Kidney epithelial cell (primary cell): ENCODE results near the gene C16orf89. TPM values are rescaled to one million over a fixed set of nuclear protein-coding genes. Genes with fewer than 3 reads are reported as not detected.

ENCODE experiments used
- DNase-seq: peaks from one replicate; pipeline ENCODE4 v3.0.0-alpha.2; 2010; ENCODE audit warnings: low read depth
- H3K27me3 ChIP-seq: 2 replicates; pipeline ENCODE4 v1.6.0; 2011; ENCODE audit warnings: low read length; ENCODE audit not compliant: control insufficient read depth, insufficient read depth
- H3K36me3 ChIP-seq: 2 replicates; pipeline ENCODE4 v1.5.1; 2011; ENCODE audit warnings: low read length; ENCODE audit not compliant: control insufficient read depth, insufficient read depth
- H3K4me3 ChIP-seq: 2 replicates; pipeline ENCODE4 v1.5.1; 2011; ENCODE audit warnings: low read depth, mild to moderate bottlenecking, control low read depth, low read length
- total RNA-seq: library from RNA; depleted of rRNA; stranded (reverse); fragments of >200 nt; gene quantifications from 2 replicates; pipeline ENCODE4 v1.2.3, GENCODE V29; 2015
- TF ChIP-seq, protein P1 (sequence below): IDR thresholded peaks from 2 replicates; pipeline ENCODE4 v1.5.1; 2011; ENCODE audit warnings: mild to moderate bottlenecking, moderate library complexity, low read length, control low read depth, inconsistent platforms; ENCODE audit not compliant: insufficient read depth, poor library complexity, severe bottlenecking

Gene C16orf89
- total RNA-seq, 1 donor from 2014 or later = 1.0 TPM

DNA sequence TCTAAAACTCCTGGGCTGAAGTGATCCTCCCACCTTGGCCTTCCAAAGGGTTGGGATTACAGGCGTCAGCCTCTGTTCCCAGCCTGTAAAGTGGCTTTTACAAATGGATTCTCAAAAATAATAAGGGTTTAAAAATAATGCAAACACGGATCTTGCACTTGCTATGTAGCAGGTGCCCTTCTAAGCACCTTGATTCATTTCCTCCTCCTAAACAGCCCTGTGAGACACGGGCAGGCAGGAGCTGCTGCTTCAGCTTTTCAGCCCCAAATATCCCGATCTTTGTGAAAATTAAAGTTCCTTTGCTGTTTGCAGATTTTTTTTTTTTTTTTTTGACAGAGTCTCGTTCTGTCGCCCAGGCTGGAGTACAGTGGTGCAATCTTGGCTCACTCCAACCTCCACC is 63.8 kb downstream of the C16orf89 start:
- TF ChIP-seq, protein P1, sequence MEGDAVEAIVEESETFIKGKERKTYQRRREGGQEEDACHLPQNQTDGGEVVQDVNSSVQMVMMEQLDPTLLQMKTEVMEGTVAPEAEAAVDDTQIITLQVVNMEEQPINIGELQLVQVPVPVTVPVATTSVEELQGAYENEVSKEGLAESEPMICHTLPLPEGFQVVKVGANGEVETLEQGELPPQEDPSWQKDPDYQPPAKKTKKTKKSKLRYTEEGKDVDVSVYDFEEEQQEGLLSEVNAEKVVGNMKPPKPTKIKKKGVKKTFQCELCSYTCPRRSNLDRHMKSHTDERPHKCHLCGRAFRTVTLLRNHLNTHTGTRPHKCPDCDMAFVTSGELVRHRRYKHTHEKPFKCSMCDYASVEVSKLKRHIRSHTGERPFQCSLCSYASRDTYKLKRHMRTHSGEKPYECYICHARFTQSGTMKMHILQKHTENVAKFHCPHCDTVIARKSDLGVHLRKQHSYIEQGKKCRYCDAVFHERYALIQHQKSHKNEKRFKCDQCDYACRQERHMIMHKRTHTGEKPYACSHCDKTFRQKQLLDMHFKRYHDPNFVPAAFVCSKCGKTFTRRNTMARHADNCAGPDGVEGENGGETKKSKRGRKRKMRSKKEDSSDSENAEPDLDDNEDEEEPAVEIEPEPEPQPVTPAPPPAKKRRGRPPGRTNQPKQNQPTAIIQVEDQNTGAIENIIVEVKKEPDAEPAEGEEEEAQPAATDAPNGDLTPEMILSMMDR = no peak
- Histone ChIP-seq H3K4me3 (no peak overlapping the region), H3K36me3 (no peaks in the 10 kb centered on the region), H3K27me3 (peaks cover 6% of the 10 kb centered on the region)
- no peak for DNase-seq

DNA sequence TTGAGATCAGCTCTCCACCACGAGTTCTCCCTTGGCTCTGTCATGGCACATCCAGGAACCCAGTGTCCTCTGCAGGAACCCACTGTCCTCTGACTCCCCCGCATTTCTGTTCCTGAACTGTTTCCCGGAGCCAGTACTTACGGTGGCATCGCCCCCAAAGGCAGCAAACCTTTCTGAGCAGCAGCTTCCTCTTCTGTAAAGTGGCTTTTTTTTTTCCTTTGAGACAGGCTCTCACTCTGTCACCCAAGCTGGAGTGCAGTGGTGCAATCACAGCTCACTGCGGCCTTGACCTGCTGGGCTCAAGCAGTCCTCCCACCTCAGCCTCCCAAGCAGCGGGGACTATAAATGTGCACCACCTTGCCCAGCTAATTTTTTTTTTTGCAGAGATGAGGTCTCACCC is 64.2 kb downstream of the C16orf89 start:
- no peak for DNase-seq
- Histone ChIP-seq H3K36me3 (no peaks in the 10 kb centered on the region), H3K4me3 (no peak overlapping the region), H3K27me3 (peaks cover 6% of the 10 kb centered on the region)
- TF ChIP-seq, protein P1 = no peak

DNA sequence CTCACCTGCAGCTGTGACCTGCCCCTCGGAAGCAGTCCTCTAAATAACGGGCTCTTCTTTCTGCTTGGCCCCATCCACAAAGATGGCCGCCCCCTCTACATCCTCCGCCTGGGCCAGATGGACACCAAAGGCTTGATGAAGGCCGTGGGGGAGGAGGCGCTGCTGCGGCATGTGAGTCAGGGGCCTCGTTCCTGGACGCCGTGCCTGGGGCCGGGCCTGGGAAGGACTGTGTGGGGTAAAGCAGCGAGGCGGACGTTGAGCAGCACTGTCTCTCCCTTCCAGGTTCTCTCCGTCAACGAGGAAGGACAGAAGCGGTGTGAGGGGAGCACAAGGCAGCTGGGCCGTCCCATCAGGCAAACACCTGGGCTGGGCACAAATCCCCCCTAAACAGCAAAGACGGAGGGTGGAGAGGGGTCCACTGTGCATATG is 65.2 kb downstream of the C16orf89 start:
- TF ChIP-seq, protein P1 = no peak
- Histone ChIP-seq H3K4me3 (no peak overlapping the region), H3K27me3 (peaks cover 6% of the 10 kb centered on the region), H3K36me3 (no peaks in the 10 kb centered on the region)
- no peak for DNase-seq

DNA sequence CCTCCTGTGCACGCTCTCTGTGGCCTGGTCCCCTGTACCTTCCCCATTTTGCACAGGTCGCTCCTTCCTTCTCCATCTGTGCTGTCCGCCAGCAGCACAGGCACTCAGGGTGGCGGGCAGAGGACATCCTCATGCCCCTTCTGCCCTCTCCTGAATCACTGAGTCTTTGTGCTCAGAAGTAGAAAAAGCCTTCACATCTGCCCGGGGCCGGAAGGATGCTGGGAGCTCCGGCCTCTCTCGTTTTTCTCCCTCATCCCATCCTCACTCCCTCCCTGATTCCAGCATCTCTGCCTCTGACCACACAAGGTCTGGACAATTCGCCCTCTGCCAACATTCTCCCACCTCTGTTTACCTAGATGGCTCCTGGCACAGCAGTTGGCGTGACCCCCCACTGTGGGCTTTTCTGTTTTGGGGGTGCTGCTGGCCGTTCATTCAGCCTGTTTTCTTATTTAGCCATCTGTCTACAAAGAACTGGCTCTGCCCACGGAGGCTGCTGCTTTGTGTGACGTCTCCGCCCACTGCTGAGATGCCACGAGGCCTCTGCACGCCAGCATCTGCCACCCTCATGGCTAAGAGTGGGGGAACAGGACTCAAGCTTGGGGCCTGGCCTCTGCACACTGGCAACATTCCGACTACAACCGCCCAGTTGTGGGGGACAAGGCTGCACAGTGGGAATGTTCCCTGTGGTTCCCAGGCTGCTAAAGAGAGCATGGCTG is 70.9 kb downstream of the C16orf89 start:
- TF ChIP-seq, protein P1 = no peak
- no peaks in the 10 kb centered on the region for H3K36me3 ChIP-seq
- no peak overlapping the region for H3K4me3 ChIP-seq
- no peaks in the 10 kb centered on the region for H3K27me3 ChIP-seq
- no peak for DNase-seq

Other genes starting within 250 kb of the C16orf89 start
- 42.7 and 57.5 TPM in 2 replicates for gene GLYR1, start 218.7 kb downstream of the C16orf89 start, total RNA-seq
- 33.3 and 40.8 TPM in 2 replicates for gene UBN1, start 218.5 kb downstream of the C16orf89 start, total RNA-seq
- gene PPL, start 128.8 kb downstream of the C16orf89 start, total RNA-seq = 25.5 and 26.5 TPM in 2 replicates
- gene SEC14L5, start 107.6 kb downstream of the C16orf89 start, total RNA-seq = not detected in 2 replicates
- gene NAGPA, start 32.0 kb downstream of the C16orf89 start, total RNA-seq = 40.0 and 59.9 TPM in 2 replicates
- 33.0 and 33.5 TPM in 2 replicates for gene ALG1, start 5.9 kb upstream of the C16orf89 start, total RNA-seq
- gene EEF2KMT, start 31.8 kb upstream of the C16orf89 start, total RNA-seq = 7.8 and 16.8 TPM in 2 replicates